KMS-11 (cell line): ENCODE data around the gene R3HDM2.
"Not testable (repeated sequence)": the region's sequence is repeated elsewhere in the genome, so short reads cannot be mapped to it uniquely, and the experiment has no call there.

Source experiments
- H2AFZ ChIP-seq: fragments of 200-600 bp; sonication (generic); 2 replicates; pipeline ENCODE4 v1.6.1; 2016; ENCODE audit warnings: antibody characterized with exemption, mixed run types, low read depth
- H3K27ac ChIP-seq: fragments of 200-600 bp; sonication (generic); 2 replicates; pipeline ENCODE4 v1.6.1; 2016; ENCODE audit warnings: mild to moderate bottlenecking, mixed run types
- H3K27me3 ChIP-seq: fragments of 200-600 bp; sonication (generic); 2 replicates; pipeline ENCODE4 v1.6.1; 2017; ENCODE audit warnings: mild to moderate bottlenecking, low read depth, mixed run types, moderate library complexity; ENCODE audit not compliant: insufficient read depth
- H3K36me3 ChIP-seq: fragments of 200-600 bp; sonication (generic); 2 replicates; pipeline ENCODE4 v1.6.1; 2017; ENCODE audit warnings: mild to moderate bottlenecking, mixed run types; ENCODE audit not compliant: insufficient read depth
- H3K4me1 ChIP-seq: fragments of 200-600 bp; sonication (generic); 2 replicates; pipeline ENCODE4 v1.6.1; 2016; ENCODE audit warnings: mild to moderate bottlenecking, low read depth, mixed run types; ENCODE audit not compliant: poor library complexity, severe bottlenecking
- H3K4me2 ChIP-seq: fragments of 200-600 bp; sonication (generic); 2 replicates; pipeline ENCODE4 v1.7.0; 2016; ENCODE audit warnings: mild to moderate bottlenecking, mixed run types
- H3K4me3 ChIP-seq: fragments of 200-600 bp; sonication (generic); IDR thresholded peaks from 2 replicates; pipeline ENCODE4 v1.6.1; 2017; ENCODE audit warnings: low read depth, low read length, mixed read lengths; ENCODE audit not compliant: insufficient read depth
- H3K79me2 ChIP-seq: fragments of 200-600 bp; sonication (generic); 2 replicates; pipeline ENCODE4 v1.6.1; 2016; ENCODE audit warnings: low read depth, mixed run types; ENCODE audit not compliant: insufficient read depth
- H3K9ac ChIP-seq: fragments of 200-600 bp; sonication (generic); 2 replicates; pipeline ENCODE4 v1.6.1; 2016; ENCODE audit warnings: mild to moderate bottlenecking, mixed run types
- H4K20me1 ChIP-seq: fragments of 200-600 bp; sonication (generic); 2 replicates; pipeline ENCODE4 v1.6.1; 2016; ENCODE audit warnings: mild to moderate bottlenecking, mixed run types; ENCODE audit not compliant: insufficient read depth
- CTCF ChIP-seq: fragments of 200-600 bp; sonication (generic); conservative IDR thresholded peaks from 2 replicates; pipeline ENCODE4 v1.6.1; 2017; ENCODE audit warnings: low read depth, mild to moderate bottlenecking, antibody characterized with exemption, low read length, moderate library complexity, mixed read lengths

Gene R3HDM2

GRCh38 chr12:57367121-57367520 is 63.7 kb downstream of the R3HDM2 start:
- Histone ChIP-seq H3K4me1 (no peaks in the 10 kb centered on the region), H3K27ac (no peak overlapping the region), H3K4me3 (no peak overlapping the region), H4K20me1 (no peaks in the 10 kb centered on the region), H3K9ac (no peak overlapping the region), H3K4me2 (no peak overlapping the region), H3K79me2 (no peaks in the 10 kb centered on the region), H3K27me3 (no peaks in the 10 kb centered on the region), H2AFZ (no peak overlapping the region), H3K36me3 (0 out of 2 replicates have a peak, but pooled peaks cover 4% of the 10 kb centered on the region)
- no peak for TF ChIP-seq CTCF

- Histone ChIP-seq H3K27me3 (no peaks in the 10 kb centered on the region), H3K27ac (no peak overlapping the region), H3K4me2 (no peak overlapping the region), H3K4me1 (no peaks in the 10 kb centered on the region), H4K20me1 (no peaks in the 10 kb centered on the region), H3K4me3 (no peak overlapping the region), H3K79me2 (no peaks in the 10 kb centered on the region), H2AFZ (no peak overlapping the region), H3K9ac (no peak overlapping the region), H3K36me3 (0 out of 2 replicates have a peak, but pooled peaks cover 4% of the 10 kb centered on the region)
- TF ChIP-seq CTCF = no peak
These were observed 64.5 kb downstream of the R3HDM2 start for GRCh38 chr12:57366315-57366714.

- H3K27ac ChIP-seq, H3K36me3 ChIP-seq, H3K79me2 ChIP-seq, H3K27me3 ChIP-seq, H3K4me2 ChIP-seq, H3K4me1 ChIP-seq, H2AFZ ChIP-seq, H3K9ac ChIP-seq, H4K20me1 ChIP-seq, H3K4me3 ChIP-seq: not testable (repeated sequence)
These were observed 66.7 kb downstream of the R3HDM2 start for GRCh38 chr12:57364156-57364555.

GRCh38 chr12:57360468-57360867 is 70.4 kb downstream of the R3HDM2 start:
- no peak for TF ChIP-seq CTCF

GRCh38 chr12:57358646-57359045 is 72.2 kb downstream of the R3HDM2 start:
- no peaks in the 10 kb centered on the region for H3K4me1 ChIP-seq
- no peaks in the 10 kb centered on the region for H3K79me2 ChIP-seq
- no peak overlapping the region for H3K27ac ChIP-seq
- H3K9ac ChIP-seq = no peak overlapping the region
- no peaks in the 10 kb centered on the region for H3K27me3 ChIP-seq
- no peak overlapping the region for H2AFZ ChIP-seq
- no peak overlapping the region for H3K4me2 ChIP-seq
- TF ChIP-seq CTCF = no peak
- H3K36me3 ChIP-seq = no peaks in the 10 kb centered on the region
- no peaks in the 10 kb centered on the region for H4K20me1 ChIP-seq
- H3K4me3 ChIP-seq = no peak overlapping the region

More at GRCh38 chr12:57360468-57360867, 70.4 kb downstream of the R3HDM2 start:
- Histone ChIP-seq H2AFZ (no peak overlapping the region), H3K27ac (no peak overlapping the region), H3K79me2 (no peaks in the 10 kb centered on the region), H3K4me3 (no peak overlapping the region), H3K4me2 (no peak overlapping the region), H3K4me1 (no peaks in the 10 kb centered on the region), H3K27me3 (no peaks in the 10 kb centered on the region), H3K36me3 (no peaks in the 10 kb centered on the region), H4K20me1 (no peaks in the 10 kb centered on the region), H3K9ac (no peak overlapping the region)
